HG03175 (cell line): Measurements from ENCODE around the gene RNASEH2C.
"Not testable (repeated sequence)": the region's sequence is repeated elsewhere in the genome, so short reads cannot be mapped to it uniquely, and the experiment has no call there.

Source experiments
- ATAC-seq: cut with Tn5 transposase; IDR thresholded peaks from one replicate; pipeline ENCODE4 v1.9.1; 2021; ENCODE audit warnings: mild to moderate bottlenecking, moderate library complexity; ENCODE audit not compliant: unreplicated experiment

The RNASEH2C gene

GRCh38 chr11:65717906-65718305, 2.7 kb downstream of the RNASEH2C start:
- no peak for ATAC-seq

DNA sequence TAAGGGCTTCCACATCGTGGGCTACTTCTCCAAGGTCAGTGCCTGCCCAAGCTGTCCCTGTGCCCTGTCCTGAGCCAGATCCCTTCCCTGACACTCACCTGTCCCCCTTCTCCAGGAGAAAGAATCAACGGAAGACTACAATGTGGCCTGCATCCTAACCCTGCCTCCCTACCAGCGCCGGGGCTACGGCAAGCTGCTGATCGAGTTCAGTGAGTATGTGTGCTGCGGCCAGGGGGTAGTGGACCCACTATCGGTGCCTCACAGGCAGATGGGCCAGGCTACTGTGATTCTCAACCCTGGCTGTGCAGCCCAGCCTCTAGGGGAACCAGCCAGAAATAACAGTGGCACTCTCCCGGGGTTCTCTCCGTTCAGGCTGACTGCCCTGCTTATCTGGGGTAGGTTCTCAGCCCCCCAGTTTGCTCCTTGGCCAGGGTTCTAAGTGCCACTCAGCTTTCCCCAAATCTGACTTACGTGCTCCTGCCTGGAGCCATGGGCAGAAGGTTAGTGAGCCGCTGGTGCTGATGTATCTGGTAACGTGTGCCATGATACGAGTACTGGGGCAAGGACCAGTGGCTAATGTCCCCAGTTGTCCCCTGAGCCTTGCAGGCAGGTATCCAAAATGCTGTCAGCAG, 3.7 kb downstream of the RNASEH2C start:
- no peak for ATAC-seq

DNA sequence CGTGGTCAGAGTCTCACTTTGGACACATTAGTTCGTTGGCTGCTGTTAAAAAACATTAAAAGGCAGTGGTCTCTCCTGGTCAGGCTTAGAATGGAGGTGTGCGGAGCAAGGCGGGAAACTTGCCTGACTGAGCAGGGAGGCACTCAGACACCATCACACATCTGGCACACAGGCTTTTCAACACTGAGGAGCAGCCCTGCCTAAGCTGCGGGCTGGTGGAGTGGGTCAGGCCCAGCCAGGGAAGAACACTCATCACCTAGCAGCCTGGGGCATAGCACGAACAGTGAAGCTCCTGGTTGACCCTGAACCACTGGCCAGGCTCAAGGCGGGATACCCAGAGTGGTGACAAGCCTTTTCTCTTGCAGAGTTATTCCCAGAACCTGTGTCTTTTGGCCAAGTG, 4.3 kb downstream of the RNASEH2C start:
- ATAC-seq = no peak

DNA sequence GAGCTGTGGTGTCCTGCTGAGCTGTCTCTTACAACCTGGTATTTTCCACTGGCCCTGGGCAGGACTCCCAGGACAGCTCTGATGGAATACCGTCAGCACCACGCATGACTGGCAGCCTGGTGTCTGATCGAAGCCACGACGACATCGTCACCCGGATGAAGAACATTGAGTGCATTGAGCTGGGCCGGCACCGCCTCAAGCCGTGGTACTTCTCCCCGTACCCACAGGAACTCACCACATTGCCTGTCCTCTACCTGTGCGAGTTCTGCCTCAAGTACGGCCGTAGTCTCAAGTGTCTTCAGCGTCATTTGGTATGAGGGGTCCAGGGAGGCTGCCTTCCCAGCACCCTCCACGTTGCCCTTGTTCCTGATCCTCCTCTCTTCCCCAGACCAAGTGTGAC, 6.2 kb downstream of the RNASEH2C start:
- ATAC-seq = no peak

DNA sequence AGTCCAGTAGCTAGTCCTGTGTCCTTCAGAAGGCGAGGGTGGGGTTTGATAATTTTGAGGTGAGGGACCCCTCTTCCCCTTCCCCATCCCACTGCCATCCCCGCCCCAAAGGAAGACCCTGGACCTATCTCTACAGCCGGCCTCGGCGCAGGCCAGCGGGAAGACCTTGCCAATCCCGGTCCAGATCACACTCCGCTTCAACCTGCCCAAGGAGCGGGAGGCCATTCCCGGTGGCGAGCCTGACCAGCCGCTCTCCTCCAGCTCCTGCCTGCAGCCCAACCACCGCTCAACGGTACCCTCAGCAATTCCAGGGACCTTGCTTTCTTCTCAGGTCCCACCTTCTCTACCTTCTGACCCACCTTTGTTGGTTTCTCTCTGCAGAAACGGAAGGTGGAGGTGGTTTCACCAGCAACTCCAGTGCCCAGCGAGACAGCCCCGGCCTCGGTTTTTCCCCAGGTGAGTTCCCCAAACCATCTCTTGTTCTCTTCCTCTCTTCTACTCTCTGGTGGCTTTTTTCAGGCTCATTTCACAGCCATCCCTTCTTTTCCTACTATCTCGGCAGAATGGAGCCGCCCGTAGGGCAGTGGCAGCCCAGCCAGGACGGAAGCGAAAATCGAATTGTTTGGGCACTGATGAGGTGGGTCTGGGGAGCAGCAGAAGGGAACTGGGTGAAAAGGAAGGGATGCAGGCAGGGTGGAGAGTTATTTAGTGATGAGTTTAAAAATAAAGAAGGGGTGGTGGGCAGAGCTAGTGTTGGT, 7.2 kb downstream of the RNASEH2C start:
- no peak for ATAC-seq

DNA sequence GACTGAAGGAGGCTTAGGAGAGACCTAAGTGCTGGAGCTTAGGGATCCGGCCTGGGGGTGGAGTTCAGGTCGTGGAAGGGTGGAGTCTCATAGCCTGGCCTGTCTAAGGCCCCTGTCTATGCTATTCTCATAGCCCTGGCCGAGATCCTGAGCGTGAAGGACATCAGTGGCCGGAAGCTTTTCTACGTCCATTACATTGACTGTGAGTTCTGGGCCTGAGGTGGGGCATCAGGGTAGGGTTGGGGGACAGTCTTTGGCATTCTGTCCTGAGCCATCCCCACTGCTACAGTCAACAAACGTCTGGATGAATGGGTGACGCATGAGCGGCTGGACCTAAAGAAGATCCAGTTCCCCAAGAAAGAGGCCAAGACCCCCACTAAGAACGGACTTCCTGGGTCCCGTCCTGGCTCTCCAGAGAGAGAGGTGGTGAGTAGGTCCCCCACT, 7.9 kb downstream of the RNASEH2C start:
- no peak for ATAC-seq

- peak; percentile 79 for ATAC-seq
These were observed 8.6 kb downstream of the RNASEH2C start, which contains the start of gene KAT5 for GRCh38 chr11:65711785-65712632. TSS of gene KAT5 (plus strand) at chr11:65712252. CDS start at chr11:65712268, 16 bp downstream.

DNA sequence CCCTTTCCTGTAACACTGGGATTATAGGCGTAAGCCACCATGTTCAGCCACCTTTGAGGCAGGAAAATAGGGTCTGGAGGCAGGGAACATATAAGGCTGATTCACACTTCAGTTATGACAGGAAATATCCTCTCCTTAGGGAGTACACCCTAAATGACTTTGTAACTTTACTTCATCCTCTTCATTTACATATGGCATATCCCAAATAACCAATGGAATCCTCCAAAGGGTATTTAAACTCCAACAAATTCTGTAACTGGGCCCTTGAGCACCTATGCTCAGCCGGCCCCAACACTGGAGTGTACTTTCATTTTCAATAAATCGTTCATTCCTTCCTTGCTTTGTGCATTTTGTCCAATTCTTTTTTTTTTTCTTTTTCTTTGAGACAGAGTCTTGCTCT, 10.2 kb downstream of the RNASEH2C start:
- no peak for ATAC-seq

DNA sequence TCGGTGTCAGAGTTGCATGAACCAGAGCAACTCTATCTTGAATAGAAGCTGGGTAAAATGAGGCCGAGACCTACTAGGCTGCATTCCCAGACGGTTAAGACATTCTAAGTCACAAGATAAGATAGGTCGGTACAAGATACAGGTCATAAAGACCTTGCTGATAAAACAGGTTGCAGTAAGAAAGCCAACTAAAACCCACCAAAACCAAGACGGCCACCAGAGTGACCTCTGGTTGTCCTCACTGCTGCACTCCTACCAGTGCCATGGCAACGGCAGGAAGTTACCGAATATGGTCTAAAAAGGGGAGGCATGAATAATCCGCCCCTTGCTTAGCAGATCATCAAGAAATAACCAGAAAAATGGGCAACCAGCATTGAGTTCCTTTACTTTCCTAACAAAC, 10.9 kb downstream of the RNASEH2C start:
- ATAC-seq = no peak

- ATAC-seq = no peak
These were observed 12.1 kb downstream of the RNASEH2C start for GRCh38 chr11:65708451-65708850.

GRCh38 chr11:65707002-65707401, 13.6 kb downstream of the RNASEH2C start:
- not testable (repeated sequence) for ATAC-seq

DNA sequence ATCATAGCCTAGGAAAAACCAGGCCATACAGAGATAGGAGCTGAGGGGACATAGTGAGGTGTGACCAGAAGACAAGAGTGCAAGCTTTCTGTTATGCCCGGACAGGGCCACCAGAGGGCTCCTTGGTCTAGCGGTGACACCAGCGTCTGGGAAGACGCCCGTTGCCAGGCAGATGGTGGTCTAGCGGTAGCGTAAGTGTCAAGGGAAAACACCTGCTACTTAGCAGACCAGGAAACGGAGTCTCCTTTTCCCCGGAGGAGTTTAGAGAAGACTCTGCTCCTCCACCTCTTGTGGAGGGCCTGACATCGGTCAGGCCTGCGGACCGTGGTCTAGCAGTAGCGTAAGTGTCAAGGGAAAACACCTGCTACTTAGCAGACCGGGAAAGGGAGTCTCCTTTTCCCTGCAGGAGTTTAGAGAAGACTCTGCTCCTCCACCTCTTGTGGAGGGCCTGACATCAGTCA, 14.3 kb downstream of the RNASEH2C start:
- ATAC-seq = not testable (repeated sequence)

DNA sequence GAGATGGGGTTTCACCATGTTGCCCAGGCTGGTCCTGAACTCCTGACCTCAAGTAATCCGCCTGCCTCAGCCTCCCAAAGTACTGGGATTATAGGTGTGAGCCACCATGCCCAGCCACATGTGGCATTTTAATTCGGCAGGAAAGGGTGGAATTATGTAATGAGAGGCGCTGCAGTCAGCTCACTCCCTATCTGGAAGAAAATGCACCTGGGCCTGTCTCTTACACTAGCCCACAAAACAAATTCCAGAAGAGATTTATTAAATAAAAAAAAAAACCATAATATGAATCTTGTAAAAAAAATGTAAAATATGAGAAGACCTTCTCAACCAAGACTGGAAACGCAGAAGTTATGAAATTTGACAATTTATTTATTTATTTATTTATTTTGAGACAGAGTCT, 16.8 kb downstream of the RNASEH2C start:
- no peak for ATAC-seq

DNA sequence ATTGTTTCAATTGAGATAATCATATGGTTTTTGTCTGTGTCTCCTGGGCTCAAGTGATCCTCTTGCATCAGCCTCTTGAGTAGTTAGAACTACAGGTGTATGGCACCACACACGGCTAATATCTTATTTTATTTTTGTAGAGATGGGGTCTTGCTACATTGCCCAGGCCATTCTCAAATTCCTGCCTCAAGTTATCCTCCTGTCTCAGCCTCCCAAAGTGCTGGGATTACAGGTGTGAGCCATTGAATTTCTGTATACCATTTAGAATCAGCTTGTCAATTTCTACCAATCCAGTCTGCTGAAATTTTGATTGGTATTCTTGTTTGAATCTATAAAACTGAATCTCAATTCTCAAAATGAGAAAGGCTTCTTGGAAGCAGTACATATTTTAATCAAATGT, 18.9 kb downstream of the RNASEH2C start:
- ATAC-seq = no peak

- ATAC-seq = no peak
These were observed 20.2 kb downstream of the RNASEH2C start for GRCh38 chr11:65700399-65700798.

DNA sequence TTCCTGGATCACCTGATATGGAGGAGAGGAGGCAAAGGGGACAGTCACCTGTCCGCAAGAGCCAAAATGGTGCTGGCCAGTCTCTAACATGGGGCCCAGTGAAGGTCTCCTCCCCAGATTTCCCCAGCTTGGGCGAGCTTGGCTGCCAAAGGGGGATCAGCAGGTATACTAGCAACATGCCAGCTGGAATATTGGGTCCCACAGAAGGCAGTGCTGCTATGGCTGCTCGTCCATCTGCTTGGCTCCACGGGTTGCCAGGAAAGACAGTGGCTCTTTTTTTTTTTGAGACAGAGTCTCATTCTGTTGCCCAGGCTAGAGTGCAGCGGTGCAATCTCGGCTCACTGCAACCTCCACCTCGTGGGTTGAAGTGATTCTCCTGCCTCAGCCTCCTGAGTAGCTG, 21.3 kb downstream of the RNASEH2C start:
- no peak for ATAC-seq

DNA sequence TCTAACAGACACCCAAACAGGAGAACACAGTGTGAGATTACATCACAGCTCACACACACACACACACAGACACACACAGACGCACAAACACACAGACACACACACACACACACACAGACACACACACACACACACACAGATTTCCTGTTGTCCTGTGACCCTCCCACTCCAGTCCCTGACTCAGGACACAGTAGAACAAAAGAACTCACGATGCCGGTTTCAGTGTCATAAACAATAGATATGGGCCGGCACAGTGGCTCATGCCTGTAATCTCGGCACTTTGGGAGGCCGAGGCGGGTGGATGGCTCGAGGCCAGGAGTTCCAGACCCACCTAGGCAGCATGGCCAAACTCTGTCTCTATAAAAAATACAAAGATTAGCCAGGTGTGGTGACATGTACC, 22.4 kb downstream of the RNASEH2C start:
- no peak for ATAC-seq

GRCh38 chr11:65696802-65697552, 23.6 kb downstream of the RNASEH2C start:
- no peak for ATAC-seq

- ATAC-seq = no peak
These were observed 24.9 kb downstream of the RNASEH2C start for GRCh38 chr11:65695459-65696241.

DNA sequence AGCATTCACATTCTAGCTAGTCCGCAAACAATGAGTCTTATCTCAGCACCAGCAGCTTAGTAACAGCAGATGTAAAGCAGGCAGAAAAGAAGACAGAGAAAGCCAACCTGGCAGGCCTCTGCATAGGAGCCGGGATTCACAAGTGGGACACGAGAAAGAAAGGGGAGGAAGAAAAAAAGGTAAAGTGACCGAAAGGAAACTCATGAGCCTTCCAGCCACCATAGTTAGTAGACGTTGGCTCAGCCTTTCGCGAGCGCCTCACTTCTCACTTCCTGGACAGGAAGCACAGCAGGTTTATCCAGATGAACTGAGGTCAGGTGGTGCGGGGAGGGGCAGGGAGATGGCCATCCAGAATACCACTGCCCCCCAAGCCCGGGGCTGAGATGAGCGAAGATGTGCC, 28.2 kb downstream of the RNASEH2C start:
- no peak for ATAC-seq
